GM23338 (cell line): ENCODE measurements around the gene INO80E. TPM values are rescaled to one million over a fixed set of nuclear protein-coding genes. Genes with fewer than 3 reads are reported as not detected.

ENCODE experiments used
- ATAC-seq: fragments of 200-7000 bp; cut with Tn5 transposase; 3 replicates; pipeline ENCODE4 v1.9.1; 2020
- DNase-seq: peaks from one replicate; pipeline ENCODE4 v3.0.0-alpha.2; 2015; ENCODE audit warnings: low spot score
- H2AFZ ChIP-seq: fragments of 200-600 bp; sonication (generic); 2 replicates; pipeline ENCODE4 v1.8.0; 2016; ENCODE audit warnings: antibody characterized with exemption, mild to moderate bottlenecking, moderate library complexity
- H3F3A ChIP-seq: fragments of 200-600 bp; sonication (generic); replicated peaks from 2 replicates; pipeline ENCODE4 v1.8.0; 2017; ENCODE audit warnings: antibody characterized with exemption, mixed run types, low read depth
- H3K27ac ChIP-seq: fragments of 200-600 bp; sonication (generic); 2 replicates; pipeline ENCODE4 v1.6.1; 2016; ENCODE audit warnings: low read depth
- H3K27me3 ChIP-seq: fragments of 200-600 bp; sonication (generic); 2 replicates; pipeline ENCODE4 v1.8.0; 2016; ENCODE audit warnings: mild to moderate bottlenecking, mixed run types, moderate library complexity; ENCODE audit not compliant: insufficient read depth
- H3K36me3 ChIP-seq: fragments of 200-600 bp; sonication (generic); 2 replicates; pipeline ENCODE4 v1.8.0; 2016; ENCODE audit warnings: mild to moderate bottlenecking; ENCODE audit not compliant: insufficient read depth
- H3K4me1 ChIP-seq: fragments of 200-600 bp; sonication (generic); 2 replicates; pipeline ENCODE4 v1.8.0; 2016; ENCODE audit warnings: mild to moderate bottlenecking, moderate library complexity; ENCODE audit not compliant: insufficient read depth
- H3K4me2 ChIP-seq: fragments of 200-600 bp; sonication (generic); 2 replicates; pipeline ENCODE4 v1.7.1; 2017; ENCODE audit warnings: mixed run types
- H3K4me3 ChIP-seq: fragments of 200-600 bp; sonication (generic); 2 replicates; pipeline ENCODE4 v1.6.1; 2016; ENCODE audit warnings: mixed run types
- H3K79me2 ChIP-seq: fragments of 200-600 bp; sonication (generic); replicated peaks from 2 replicates; pipeline ENCODE4 v1.8.0; 2017; ENCODE audit warnings: mild to moderate bottlenecking; ENCODE audit not compliant: insufficient read depth
- H3K9me2 ChIP-seq: fragments of 200-600 bp; sonication (generic); 2 replicates; pipeline ENCODE4 v1.8.0; 2017; ENCODE audit not compliant: insufficient read depth
- H4K20me1 ChIP-seq: fragments of 200-600 bp; sonication (generic); replicated peaks from 2 replicates; pipeline ENCODE4 v1.8.0; 2017; ENCODE audit warnings: mild to moderate bottlenecking; ENCODE audit not compliant: insufficient read depth
- H3K27ac Mint-ChIP-seq: 2 replicates; pipeline ENCODE4 v1.8.0; 2020; ENCODE audit warnings: inconsistent platforms, mild to moderate bottlenecking, moderate library complexity, mixed read lengths
- H3K27me3 Mint-ChIP-seq: 3 replicates; pipeline ENCODE4 v1.8.0; 2022; ENCODE audit warnings: low read depth, mild to moderate bottlenecking, moderate library complexity, mixed read lengths, inconsistent platforms; ENCODE audit not compliant: insufficient read depth, poor library complexity
- H3K36me3 Mint-ChIP-seq: 3 replicates; pipeline ENCODE4 v1.8.0; 2021; ENCODE audit warnings: low read depth, mild to moderate bottlenecking, inconsistent platforms, moderate library complexity, mixed read lengths
- H3K4me1 Mint-ChIP-seq: 3 replicates; pipeline ENCODE4 v1.8.0; 2020; ENCODE audit warnings: mild to moderate bottlenecking, inconsistent platforms, mixed read lengths
- H3K4me3 Mint-ChIP-seq: 3 replicates; pipeline ENCODE4 v1.8.0; 2021; ENCODE audit warnings: moderate library complexity, mild to moderate bottlenecking, inconsistent platforms, mixed read lengths
- H3K9me3 Mint-ChIP-seq: 3 replicates; pipeline ENCODE4 v1.8.0; 2020; ENCODE audit warnings: moderate library complexity, mild to moderate bottlenecking, inconsistent platforms, mixed read lengths
- polyA plus RNA-seq: library from polyadenylated mRNA; unstranded; fragments of >200 nt; fragmentation: Nextera tagmentation; extraction: Ambion mirVana; gene quantifications from 2 replicates; pipeline ENCODE4 v1.2.1, GENCODE V29; 2016
- total RNA-seq: library from RNA; depleted of rRNA; stranded (reverse); fragments of >200 nt; shearing (Covaris generic); gene quantifications from 2 replicates; pipeline ENCODE4 v1.2.3, GENCODE V29; 2014
- TF ChIP-seq, protein P1 (sequence below): fragments of 250-450 bp; sonication (Bioruptor Pico); IDR thresholded peaks from 2 replicates; pipeline ENCODE4 v1.5.0; 2020; ENCODE audit warnings: mild to moderate bottlenecking, moderate library complexity
- TF ChIP-seq, protein P2 (sequence below), 2 experiments: fragments of 200-600 bp in 1 of 2; sonication (generic) in 1 of 2; conservative IDR thresholded peaks; 2 replicates each; pipeline versions ENCODE4 v1.5.1 to v1.6.1; 2016 to 2017; ENCODE audit warnings: antibody characterized with exemption in 2 of 2, low read depth in 2 of 2, mild to moderate bottlenecking in 2 of 2, moderate library complexity in 1 of 2

INO80E gene
- total and polyA plus RNA-seq, 2 experiments from 2014 or later = 66.0 to 71.0 TPM

DNA sequence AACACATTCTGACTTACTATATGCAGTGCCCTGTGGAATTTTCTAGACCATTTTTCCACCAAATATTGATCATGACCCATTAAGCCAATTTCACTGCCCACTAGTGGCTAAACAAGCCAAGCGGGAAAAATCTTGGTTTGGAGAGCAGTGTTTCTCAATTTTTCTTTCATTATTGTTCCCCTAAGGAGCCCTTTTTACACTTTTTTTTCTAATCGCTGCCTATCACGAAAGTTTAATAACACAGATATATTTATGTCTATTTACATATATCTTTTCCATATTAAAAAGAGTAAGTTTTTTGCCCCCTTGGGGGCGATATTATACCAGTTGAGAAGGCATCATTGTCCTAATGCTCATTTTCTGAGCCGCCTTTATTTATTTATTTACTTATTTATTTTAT lies 45.8 kb downstream of the INO80E start:
- H3K4me3 Mint-ChIP-seq = no peak overlapping the region
- no peak for ATAC-seq
- no peaks in the 10 kb centered on the region for H3K36me3 Mint-ChIP-seq

More for the DNA sequence above, 45.8 kb downstream of the INO80E start:
- Histone ChIP-seq H3K27ac (no peak overlapping the region), H3K4me1 (no peaks in the 10 kb centered on the region), H3K79me2 (no peaks in the 10 kb centered on the region), H2AFZ (no peak overlapping the region), H4K20me1 (no peaks in the 10 kb centered on the region), H3F3A (0 out of 2 replicates have a peak, but pooled peaks cover 3% of the 10 kb centered on the region), H3K4me3 (no peak overlapping the region), H3K36me3 (no peaks in the 10 kb centered on the region), H3K4me2 (no peak overlapping the region), H3K27me3 (no peaks in the 10 kb centered on the region), H3K9me2 (no peaks in the 10 kb centered on the region)
- H3K9me3 Mint-ChIP-seq = no peaks in the 10 kb centered on the region; the same call in 2 of the 3 replicates
- TF ChIP-seq, protein P1, sequence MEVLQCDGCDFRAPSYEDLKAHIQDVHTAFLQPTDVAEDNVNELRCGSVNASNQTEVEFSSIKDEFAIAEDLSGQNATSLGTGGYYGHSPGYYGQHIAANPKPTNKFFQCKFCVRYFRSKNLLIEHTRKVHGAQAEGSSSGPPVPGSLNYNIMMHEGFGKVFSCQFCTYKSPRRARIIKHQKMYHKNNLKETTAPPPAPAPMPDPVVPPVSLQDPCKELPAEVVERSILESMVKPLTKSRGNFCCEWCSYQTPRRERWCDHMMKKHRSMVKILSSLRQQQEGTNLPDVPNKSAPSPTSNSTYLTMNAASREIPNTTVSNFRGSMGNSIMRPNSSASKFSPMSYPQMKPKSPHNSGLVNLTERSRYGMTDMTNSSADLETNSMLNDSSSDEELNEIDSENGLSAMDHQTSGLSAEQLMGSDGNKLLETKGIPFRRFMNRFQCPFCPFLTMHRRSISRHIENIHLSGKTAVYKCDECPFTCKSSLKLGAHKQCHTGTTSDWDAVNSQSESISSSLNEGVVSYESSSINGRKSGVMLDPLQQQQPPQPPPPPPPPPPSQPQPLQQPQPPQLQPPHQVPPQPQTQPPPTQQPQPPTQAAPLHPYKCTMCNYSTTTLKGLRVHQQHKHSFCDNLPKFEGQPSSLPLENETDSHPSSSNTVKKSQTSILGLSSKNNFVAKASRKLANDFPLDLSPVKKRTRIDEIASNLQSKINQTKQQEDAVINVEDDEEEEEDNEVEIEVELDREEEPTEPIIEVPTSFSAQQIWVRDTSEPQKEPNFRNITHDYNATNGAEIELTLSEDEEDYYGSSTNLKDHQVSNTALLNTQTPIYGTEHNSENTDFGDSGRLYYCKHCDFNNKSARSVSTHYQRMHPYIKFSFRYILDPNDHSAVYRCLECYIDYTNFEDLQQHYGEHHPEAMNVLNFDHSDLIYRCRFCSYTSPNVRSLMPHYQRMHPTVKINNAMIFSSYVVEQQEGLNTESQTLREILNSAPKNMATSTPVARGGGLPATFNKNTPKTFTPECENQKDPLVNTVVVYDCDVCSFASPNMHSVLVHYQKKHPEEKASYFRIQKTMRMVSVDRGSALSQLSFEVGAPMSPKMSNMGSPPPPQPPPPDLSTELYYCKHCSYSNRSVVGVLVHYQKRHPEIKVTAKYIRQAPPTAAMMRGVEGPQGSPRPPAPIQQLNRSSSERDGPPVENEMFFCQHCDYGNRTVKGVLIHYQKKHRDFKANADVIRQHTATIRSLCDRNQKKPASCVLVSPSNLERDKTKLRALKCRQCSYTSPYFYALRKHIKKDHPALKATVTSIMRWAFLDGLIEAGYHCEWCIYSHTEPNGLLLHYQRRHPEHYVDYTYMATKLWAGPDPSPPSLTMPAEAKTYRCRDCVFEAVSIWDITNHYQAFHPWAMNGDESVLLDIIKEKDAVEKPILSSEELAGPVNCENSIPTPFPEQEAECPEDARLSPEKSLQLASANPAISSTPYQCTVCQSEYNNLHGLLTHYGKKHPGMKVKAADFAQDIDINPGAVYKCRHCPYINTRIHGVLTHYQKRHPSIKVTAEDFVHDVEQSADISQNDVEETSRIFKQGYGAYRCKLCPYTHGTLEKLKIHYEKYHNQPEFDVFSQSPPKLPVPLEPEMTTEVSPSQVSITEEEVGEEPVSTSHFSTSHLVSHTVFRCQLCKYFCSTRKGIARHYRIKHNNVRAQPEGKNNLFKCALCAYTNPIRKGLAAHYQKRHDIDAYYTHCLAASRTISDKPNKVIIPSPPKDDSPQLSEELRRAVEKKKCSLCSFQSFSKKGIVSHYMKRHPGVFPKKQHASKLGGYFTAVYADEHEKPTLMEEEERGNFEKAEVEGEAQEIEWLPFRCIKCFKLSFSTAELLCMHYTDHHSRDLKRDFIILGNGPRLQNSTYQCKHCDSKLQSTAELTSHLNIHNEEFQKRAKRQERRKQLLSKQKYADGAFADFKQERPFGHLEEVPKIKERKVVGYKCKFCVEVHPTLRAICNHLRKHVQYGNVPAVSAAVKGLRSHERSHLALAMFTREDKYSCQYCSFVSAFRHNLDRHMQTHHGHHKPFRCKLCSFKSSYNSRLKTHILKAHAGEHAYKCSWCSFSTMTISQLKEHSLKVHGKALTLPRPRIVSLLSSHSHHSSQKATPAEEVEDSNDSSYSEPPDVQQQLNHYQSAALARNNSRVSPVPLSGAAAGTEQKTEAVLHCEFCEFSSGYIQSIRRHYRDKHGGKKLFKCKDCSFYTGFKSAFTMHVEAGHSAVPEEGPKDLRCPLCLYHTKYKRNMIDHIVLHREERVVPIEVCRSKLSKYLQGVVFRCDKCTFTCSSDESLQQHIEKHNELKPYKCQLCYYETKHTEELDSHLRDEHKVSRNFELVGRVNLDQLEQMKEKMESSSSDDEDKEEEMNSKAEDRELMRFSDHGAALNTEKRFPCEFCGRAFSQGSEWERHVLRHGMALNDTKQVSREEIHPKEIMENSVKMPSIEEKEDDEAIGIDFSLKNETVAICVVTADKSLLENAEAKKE (CRISPR knock-in tag) = no peak
- TF ChIP-seq, protein P2, sequence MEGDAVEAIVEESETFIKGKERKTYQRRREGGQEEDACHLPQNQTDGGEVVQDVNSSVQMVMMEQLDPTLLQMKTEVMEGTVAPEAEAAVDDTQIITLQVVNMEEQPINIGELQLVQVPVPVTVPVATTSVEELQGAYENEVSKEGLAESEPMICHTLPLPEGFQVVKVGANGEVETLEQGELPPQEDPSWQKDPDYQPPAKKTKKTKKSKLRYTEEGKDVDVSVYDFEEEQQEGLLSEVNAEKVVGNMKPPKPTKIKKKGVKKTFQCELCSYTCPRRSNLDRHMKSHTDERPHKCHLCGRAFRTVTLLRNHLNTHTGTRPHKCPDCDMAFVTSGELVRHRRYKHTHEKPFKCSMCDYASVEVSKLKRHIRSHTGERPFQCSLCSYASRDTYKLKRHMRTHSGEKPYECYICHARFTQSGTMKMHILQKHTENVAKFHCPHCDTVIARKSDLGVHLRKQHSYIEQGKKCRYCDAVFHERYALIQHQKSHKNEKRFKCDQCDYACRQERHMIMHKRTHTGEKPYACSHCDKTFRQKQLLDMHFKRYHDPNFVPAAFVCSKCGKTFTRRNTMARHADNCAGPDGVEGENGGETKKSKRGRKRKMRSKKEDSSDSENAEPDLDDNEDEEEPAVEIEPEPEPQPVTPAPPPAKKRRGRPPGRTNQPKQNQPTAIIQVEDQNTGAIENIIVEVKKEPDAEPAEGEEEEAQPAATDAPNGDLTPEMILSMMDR (conservative IDR thresholded peaks at IDR 0.05; ENCODE audit: low read depth in 2 of 2) = peak in 1 of 2 experiments; percentile 64
- peaks cover 8% of the 10 kb centered on the region for H3K27me3 Mint-ChIP-seq
- DNase-seq = peak; percentile 40
- no peak overlapping the region for H3K27ac Mint-ChIP-seq
- no peaks in the 10 kb centered on the region for H3K4me1 Mint-ChIP-seq
